GM12875 (cell line): ENCODE measurements around the gene RASAL2.

Experiments used
- H3K4me3 ChIP-seq: one replicate; pipeline ENCODE4 v1.5.1; 2011; ENCODE audit warnings: low read depth, low read length, control low read depth
- CTCF ChIP-seq: IDR thresholded peaks from 2 replicates; pipeline ENCODE4 v1.5.1; 2011; ENCODE audit warnings: low read depth, mild to moderate bottlenecking, control low read depth, inconsistent platforms, low read length, moderate library complexity, borderline replicate concordance; ENCODE audit not compliant: insufficient read depth

Gene RASAL2

GRCh38 chr1:178101654-178102053 lies 7.8 kb downstream of the RASAL2 start:
- TF ChIP-seq CTCF, result no peak
- H3K4me3 ChIP-seq, result no peak overlapping the region

- no peak for TF ChIP-seq CTCF
- no peak overlapping the region for H3K4me3 ChIP-seq
These were observed 8.3 kb downstream of the RASAL2 start for GRCh38 chr1:178102218-178102617.

GRCh38 chr1:178107823-178108222 lies 13.9 kb downstream of the RASAL2 start:
- no peak overlapping the region for H3K4me3 ChIP-seq
- TF ChIP-seq CTCF, result no peak

- no peak for TF ChIP-seq CTCF
- H3K4me3 ChIP-seq, result no peak overlapping the region
These were observed 15.6 kb downstream of the RASAL2 start for GRCh38 chr1:178109348-178110143.

GRCh38 chr1:178115260-178115659 lies 21.4 kb downstream of the RASAL2 start:
- H3K4me3 ChIP-seq, result no peak overlapping the region
- TF ChIP-seq CTCF, result no peak

GRCh38 chr1:178118524-178118923 lies 24.6 kb downstream of the RASAL2 start:
- H3K4me3 ChIP-seq, result no peak overlapping the region
- TF ChIP-seq CTCF, result no peak

- no peak for TF ChIP-seq CTCF
- no peak overlapping the region for H3K4me3 ChIP-seq
These were observed 25.7 kb downstream of the RASAL2 start for GRCh38 chr1:178119628-178120027.
